Stimulated activated CD4-positive, alpha-beta T cell treated with anti-CD3 and anti-CD28 coated beads, Interleukin-4, amount 100 ng/mL, for 24 hours (primary cell): ENCODE measurements around the gene KIRREL1.

Source experiments
- DNase-seq: peaks from one replicate; pipeline ENCODE4 v3.0.0-alpha.2; 2020

Gene KIRREL1

DNA sequence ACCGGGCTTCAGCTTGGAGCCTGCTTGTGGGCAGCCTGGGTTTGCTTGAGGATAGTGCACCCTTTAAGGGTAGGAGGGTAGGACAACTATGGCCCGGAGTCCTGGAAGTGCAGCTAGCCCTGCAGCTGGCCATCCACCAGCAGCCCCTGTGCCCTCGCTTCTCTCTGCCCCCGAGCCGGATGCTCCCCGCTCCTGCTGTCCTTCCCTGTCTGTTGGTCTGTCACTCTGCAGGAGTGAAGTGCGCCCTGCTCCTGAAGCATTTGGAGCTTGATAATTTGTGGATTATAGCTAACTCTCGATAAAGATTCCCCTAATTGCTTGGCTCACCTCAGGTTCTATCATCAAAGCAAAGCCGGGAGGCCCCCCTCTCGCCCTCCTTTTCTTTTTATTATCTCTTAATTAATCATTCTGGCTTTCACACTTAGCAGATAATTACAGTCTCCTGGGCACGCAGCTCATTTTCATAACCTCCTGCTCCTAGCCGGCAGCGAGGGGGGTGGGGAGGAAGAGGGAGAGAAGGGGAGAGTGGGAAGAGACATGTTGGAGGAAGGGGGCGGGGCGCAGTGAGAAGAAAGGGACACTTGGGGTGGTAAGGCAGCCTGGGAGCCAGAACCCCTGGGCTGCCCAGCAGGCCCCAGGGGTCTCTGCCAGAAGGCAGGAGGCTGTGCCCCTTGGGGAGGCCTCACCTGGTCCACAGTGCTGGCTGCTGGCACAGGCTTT, 14.4 kb downstream of the KIRREL1 start:
- DNase-seq = no peak

GRCh38 chr1:158008630-158009029, 15.2 kb downstream of the KIRREL1 start:
- no peak for DNase-seq

- no peak for DNase-seq
Measured at GRCh38 chr1:158011714-158012113, 18.3 kb downstream of the KIRREL1 start.

GRCh38 chr1:158013840-158014730, 20.6 kb downstream of the KIRREL1 start:
- DNase-seq = no peak

DNA sequence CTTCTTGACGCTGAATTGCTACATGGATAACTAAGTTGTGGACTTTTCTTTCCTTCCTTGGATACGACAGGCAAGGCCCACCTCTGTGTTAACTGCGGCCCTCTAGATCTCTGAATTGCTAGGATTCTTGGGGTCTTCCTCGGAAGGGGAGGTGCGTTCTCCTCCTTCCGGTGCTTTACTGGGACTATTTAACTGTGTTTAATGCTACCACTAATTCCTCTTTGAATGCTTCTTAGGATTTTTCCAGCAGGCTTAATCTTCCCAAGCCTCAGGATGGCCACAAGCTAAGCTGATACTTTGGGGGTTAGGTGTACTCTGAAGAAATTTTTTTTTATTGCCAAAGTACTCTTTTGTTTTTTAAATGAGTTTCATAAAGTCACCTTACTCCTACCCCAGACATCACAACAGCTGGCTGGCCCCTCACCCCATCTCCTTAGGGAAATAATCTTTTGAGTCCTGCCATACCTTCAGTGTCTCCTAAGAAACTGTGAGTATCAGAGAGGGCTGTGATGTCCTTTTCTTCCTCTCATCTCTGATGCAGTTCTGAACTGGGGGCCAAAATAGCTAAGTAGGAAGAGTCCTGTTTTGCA, 21.4 kb downstream of the KIRREL1 start:
- no peak for DNase-seq

DNA sequence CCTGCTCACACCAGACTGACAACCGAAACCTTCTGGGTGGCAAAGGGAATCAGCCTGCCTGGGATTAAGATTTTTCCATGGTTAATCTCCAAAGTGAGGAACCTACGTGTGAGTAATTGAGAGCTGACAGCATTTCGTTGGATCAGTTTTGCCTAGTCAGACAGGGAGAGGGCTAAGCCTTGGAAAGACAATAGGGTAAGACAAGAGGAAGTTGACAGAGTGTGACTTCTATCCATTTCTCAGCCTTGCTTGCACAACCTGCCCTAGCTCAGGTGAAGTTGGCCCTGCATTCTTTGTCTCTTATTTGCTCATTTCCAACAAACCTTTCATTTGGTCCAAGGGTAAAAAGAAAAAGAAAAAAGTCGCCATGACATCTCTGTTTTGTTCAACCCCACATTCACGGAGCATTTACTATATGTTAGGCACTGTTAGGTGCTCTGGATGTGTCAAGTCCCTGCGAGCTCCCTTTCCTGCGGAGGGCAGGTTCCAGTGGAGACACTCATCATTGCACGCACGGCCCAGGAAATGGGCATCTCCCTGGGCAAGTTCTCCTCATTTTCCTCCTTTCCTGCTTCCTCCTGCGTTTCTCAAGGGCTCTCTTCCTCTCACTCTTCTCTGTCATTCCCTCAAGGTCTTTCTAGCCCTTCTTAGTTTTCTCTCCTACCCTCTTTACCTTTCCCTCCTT, 23.3 kb downstream of the KIRREL1 start:
- no peak for DNase-seq

DNA sequence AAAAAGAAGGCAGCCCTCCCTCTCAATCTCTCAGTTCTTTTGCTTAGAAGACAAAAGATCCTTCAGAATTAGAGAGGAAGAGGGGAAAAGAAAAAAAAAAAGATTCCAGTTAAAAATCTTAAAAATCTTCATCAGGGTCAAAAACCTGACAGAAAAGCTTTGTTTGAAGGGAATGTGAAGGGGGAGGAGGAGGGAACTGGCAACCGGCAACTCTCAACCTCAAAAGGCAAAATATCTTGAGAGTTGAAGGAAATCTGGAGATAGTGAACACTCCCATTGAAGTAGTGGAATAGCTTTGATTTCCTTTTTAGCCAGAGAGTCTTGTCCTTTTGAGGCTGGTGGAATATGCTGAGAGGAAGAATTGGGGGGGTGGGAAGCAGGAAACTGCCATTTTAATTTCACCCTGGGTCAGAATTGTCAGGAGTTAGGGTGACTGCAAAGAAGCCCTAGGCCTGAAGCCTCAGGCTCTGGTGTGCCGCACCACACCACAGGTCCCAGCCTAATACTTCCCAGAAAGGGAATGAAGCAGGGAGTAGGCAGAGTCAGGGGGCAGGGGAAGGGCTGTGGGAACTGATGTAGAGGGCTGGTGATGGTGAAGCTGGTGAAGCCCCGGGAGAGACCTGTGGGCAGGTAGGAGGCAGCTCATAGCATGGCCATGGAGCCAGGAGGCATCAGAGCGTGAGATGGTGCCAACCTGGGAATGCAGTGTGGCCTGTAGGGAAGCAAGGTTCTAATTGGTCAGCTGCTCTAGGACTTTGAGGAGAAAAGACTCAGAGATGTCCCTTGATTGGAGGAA, 24.6 kb downstream of the KIRREL1 start:
- DNase-seq = no peak

GRCh38 chr1:158019171-158019868, 25.9 kb downstream of the KIRREL1 start:
- no peak for DNase-seq

DNA sequence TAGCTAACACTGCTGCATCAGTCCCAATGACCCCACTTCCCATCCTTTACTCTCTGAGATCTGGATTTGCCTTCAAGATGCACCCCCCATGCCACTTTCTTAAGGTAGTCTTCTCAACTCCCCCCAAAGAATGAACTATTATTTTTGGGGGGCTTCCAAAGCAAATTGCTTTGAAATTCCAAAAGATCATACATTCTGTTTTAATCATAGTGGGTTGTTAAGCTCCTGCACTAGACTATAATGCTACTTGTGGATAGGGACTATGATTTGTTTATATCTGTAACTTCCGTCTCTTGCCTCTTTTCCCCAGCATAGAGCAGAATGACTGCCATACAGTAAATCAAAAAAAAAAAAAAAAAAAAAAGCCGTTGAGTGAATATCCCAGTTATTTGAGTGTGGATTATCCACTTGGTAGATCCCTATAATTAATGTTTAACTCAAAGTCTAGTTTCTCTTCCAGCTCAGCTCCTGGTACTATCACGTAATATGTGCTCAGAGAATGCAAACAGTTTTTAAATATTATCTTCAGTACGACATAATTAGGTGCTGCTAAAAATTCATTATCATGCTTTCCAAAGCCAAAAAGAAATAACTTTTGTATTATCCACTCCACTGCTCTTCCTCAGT, 26.9 kb downstream of the KIRREL1 start:
- DNase-seq = no peak

- DNase-seq = no peak
Measured at GRCh38 chr1:158020886-158021620, 27.6 kb downstream of the KIRREL1 start.

DNA sequence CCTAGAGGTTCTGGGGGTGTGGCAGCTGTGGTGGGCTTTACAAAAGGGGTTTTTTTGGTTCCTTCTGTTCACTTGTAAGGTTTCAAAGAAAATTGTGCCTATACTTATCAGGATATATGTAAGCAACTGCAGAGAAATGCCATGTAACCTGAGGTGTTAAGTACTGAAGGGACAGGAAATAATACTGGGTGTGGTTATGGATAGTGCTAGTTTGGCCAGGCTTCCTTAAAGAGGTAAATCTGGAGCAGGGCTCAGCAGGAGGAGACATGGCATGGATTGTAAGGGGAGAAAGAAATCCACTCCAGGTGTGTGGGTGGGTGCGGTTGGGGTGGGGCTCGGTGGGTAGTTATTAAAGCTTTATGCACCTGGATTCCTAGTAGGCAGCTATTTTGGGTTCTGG, 28.3 kb downstream of the KIRREL1 start:
- DNase-seq = no peak

DNA sequence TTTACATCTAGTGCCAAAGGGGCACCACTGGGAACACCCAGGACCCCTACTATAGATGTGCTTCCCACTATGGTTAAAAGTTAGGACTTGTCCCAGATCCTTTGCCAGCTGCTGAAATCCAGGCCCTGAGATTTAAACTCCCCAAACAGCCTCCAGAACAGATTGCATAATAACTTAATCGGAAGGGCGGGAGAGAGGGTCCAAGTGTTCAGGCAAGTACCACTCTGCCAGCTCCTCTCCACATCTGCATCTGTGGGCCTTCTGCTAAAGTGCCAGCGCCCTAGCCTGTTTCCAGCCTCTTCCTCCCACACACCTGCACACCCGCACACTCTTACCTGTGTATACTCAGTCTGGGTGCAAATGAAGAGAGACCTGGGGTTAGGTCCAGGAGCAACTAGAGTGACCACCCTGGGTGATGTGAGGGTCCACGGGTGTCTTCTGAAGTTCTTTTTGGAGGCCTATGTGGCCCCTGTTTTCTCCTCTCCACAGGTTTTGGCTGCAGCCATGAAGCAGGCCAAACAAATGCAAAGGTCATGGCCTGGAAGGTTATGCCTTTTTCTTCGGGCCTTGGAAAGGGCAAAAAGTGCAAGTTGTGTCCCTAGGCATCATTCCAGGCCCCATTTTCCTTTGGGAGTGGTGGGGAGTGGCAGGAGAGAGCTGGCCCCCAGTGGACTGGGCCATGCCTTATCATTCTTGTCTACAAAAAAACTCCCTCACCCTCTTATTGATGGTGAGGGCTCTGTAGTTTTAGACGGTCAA, 29.3 kb downstream of the KIRREL1 start:
- DNase-seq = no peak

DNA sequence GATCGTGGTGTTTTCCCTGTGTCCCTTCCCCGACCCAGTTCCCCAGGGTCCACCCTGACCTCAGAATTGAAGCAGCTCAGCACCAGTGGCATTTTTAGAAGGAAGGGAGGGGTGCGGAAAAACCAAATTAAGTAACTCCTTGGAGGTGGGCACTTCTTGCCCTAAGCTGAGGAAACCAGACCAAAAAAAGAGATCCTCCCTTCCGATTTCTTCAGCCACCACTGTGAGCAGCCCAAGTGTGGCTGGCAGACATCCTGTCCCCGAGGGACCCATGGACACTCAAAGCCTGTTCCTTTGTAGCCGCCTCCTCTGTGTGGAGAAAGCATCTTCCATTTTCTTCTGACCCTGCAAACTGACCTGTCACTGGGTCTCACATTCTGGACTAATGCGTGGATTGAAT, 31.3 kb downstream of the KIRREL1 start:
- no peak for DNase-seq

- no peak for DNase-seq
Measured at GRCh38 chr1:158025576-158026230, 32.3 kb downstream of the KIRREL1 start.

GRCh38 chr1:158026651-158027050, 33.2 kb downstream of the KIRREL1 start:
- no peak for DNase-seq

- no peak for DNase-seq
Measured at GRCh38 chr1:158027508-158027907, 34.1 kb downstream of the KIRREL1 start.

DNA sequence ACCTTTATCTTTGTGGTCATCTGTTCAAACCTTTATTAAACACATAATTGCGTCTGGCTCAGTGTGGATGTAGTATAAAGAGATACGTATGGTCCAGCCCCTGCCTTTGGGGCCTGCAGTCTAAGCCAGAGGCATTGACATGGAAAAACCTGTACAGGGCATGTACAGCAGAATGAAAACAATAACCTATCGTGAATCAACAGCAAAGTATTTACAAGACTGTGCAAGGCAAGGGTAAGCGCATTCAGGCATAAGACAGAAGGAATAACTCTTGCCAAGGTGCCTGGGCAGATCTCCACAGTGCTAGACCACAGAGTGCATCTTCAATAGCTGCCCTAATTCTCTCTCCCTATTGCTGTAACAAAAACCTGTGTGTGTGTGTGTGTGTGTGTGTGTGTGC, 35.5 kb downstream of the KIRREL1 start:
- DNase-seq = no peak

GRCh38 chr1:158035014-158035413, 41.6 kb downstream of the KIRREL1 start:
- DNase-seq = no peak

DNA sequence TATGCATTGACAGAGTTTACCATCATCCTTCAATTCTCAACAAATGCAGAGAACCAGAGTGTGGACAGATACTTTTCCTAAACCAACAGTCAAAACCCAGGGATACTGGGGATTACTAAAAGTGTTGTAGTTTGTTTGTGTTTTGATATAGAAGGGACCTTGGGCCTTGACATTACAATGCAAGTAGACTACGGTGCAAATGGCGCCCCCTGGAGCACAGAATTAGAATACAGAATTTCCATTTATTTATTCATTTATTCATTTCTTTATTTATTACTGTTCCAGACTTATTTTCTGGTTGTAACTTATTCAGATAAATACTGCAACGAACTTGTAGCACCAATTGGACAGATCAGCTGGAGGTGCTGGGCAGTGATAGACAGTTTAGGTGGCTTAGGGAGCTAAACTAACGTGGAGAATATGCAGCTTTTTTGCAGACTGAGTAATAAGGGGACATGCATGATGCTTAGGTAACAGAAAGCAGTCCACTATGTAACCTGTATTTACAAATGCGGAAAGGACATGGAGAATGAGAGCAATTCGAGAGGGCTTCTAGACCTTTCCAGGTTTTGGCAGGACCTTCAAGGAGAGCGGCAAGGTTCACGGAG, 42.6 kb downstream of the KIRREL1 start:
- DNase-seq = no peak
